ENCODE results near the gene POLDIP3.
A peak's percentile ranks its signal among the peaks of the same experiment; 100 is the strongest.

POLDIP3 gene

DNA sequence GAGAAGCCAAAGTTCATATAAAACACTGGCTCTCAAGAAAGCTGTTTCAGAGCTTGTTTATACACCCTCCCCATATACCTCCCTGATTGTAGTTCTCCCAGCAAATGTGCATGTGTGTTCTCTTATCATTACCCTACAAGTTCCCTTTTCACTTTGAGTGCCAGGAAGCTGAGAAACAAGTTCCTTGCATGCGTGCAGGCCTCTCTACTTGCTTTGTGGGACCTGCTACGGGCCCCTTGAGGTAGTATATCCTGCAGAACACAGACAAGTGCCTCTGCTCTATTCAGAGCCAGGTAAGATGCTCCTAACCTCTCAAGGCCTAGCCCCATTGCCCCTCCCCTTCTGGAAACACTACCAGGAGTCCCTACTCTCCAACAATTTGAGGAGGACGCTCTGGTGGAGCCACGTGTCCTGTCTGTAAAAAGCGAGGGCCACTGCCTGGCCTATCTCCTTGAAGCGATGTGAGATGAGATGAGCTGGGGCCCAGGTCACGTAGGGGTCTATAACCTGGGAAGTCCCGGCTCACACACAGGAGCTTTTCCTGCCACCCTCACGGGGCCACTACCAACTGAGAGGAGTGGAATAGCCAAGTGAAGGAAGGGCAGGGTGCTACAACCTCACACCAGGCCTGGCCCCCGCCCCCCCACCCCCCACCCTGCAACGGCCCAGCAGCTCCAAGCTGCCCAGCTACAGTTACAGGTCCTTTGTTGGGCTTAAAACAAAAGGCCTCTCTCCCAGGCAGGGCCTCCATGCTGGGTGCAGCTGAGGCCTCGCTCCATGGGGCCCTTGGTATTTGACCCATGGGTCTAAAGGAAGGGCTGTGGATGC is 28.3 kb upstream of the POLDIP3 start:
- no peak for DNase-seq

DNA sequence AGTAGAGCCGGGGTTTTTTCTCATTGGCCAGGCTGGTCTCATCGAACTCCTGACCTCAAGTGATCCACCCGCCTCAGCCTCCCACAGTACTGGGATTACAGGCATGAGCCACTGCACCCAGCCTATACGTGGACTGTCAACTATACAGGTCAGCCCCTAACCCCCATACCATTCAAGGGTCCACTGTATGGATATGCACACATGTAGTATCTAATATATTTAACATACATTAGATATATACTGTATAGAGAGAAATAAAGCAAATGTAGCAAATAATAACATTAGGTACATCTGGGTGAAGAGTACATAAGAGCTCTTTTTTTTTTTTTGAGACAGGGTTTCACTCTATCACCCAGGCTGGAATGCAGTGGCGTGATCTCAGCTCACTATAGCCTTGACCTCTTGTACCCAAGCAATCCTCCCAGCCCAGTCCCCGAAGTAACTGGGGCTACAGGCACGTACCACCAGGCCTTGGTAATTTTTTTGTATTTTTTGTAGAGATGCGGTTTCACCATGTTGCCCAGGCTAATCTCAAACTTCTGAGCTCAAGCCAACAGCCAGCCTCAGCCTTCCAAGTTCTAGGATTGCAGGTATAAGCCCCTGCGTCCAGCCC is 27.2 kb upstream of the POLDIP3 start:
- no peak for DNase-seq

DNA sequence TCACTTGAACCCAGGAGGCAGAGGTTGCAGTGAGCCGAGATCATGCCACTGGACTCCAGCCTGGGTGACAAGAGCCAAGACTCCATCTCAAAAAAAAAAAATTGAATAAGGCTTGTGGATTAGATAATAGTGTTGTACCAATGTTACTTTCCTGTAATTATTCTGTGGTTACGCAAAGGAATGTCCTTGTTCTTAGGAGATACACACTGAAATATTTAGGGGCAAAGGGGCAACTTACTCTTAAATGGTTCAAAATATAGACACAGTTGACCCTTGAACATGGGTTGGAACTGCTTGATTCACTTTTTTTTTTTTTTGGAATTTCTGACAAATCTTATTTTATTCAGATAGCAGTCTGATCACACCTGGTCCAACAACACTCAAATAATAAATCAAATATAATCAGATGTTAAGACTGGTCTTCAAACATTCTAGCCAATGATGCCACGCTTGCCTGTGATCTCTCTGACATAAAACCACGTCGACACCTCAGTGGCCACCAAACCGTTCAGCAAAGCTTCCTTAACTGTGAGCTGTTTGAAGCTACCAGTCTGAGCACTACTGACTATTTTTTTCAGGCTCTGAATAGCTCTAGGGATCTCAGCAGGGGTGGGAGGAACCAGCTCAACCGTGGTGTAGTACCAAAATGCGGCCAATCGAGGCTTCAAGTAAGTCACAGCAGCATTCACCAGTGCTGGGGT is 25.0 kb upstream of the POLDIP3 start:
- no peak for DNase-seq

DNA sequence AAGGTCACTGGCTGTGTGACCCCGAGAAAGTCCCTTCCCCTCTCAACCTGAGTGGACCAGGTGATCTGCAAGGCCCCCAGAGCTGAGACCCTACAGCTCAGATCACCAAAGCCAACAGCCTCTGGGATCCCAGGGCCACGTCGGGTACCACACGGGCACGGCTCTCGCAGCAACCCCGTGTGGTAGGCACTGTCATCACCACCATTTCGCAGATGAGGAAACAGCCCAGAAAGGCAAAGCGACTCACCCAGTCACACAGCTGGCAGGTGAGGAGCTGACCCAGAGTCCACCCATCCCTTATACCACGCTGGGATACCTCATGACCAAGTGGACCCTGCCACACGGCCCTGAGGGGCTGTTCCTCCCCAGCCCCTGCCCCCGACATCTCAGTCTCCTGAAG is 22.9 kb upstream of the POLDIP3 start:
- no peak for DNase-seq

DNA sequence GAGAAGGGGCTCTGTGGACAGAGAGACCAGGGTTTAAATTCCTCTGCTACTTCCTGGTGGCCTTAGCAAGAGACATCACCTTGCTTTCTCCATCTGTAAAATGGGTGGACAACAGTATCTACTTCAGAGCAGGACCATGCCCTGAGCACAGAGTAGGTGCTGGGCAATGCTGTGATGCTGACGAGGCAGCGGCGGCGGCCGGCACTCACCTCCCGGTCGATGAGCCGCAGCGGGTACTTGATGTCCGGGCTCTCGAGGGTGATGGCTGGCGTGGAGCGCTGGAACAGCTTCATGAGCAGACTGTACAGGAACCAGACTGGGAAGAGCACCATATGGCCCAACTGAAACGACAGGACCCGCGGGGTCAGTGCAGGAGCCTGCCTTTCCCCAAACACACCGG is 21.8 kb upstream of the POLDIP3 start:
- no peak for DNase-seq

DNA sequence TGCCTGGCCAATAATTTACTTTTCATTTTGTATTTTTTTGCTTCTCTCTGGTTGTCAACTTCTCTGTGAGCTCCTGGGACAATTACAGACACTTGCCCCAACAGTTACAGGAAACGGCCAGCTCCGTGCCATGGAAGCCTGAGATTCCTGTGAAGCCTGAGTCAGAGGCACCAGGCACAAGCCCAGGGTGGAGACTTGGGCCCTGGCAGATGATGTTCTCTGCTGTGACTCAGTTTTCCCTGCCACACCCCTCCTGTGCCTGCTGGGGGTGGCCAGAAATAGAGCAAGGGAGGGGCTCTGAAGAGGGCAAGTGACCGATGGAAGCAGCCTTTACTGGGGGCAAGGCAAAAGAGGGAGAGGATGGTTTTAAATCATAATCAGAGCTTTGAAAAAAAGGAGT is 20.8 kb upstream of the POLDIP3 start:
- DNase-seq = no peak

DNA sequence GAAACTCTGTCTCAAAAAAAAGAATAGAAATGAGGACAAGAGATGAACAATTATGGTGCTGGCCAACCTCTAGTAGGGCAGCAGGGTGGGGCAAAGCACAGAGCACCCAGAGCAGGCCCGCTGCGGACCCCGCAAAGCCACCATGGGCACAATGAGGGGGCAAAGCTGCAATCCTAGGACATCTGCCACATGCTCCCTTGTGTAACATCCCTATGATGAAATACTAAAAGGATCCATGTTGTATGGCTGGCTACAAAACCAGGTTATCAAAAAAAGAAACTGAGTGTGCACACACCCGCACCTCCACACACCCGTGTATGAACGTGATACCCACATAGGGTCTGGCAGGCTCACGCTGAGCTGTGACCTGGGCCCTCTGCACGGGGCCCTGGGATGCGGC is 18.3 kb upstream of the POLDIP3 start:
- no peak for DNase-seq

DNA sequence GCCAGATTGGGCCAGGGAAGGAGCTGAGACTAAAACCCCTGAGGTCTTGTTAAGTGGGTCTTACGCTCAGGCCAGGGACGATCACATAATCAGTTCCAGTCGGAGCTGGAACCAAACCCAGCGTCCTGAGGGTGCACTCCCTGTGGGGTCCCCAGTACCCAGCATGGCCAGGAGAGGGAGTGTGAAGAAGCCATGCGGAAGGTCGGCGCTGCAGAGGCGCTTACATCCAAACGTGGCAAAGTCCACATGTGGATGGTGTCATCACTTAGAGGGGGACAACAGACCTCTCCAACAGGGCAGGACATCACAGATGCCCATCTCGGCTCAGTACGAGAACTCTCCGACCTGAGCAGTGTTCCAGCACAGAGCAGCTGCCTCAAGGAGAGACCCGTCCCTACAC is 17.4 kb upstream of the POLDIP3 start:
- no peak for DNase-seq

DNA sequence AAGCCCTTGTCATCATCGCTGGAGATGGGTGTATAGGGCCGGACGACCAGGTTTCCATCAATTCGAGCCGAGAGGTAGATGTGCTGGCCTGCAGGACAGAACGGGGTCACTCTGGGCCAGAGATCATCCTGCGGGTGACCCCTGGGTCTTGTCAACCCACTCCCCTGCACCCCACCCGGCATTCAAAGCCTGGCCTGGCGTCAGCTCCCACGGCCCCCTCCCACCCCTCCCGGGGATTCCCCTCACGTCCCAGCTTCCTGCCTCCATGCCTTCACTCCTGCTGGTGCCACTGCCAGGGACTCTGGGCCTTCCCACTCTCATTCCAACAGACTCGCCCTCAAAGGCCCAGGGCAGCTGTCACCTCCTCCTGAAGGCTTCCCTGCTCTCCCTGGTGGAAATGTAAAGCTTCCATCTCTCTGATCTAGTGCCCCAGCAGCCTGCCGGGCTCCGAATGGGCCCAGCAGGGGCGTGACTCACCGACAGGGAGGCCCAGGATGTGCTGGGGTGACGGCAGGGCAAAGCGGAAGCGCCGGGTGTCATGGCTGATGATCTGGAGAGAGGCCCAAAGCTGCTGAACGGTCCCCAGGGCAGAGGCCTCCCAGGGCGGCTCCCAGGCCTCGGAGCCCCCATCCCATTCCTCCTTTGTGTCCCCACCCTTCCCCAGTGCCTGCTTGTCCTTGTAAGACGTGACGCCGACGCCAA is 16.4 kb upstream of the POLDIP3 start:
- DNase-seq = no peak

DNA sequence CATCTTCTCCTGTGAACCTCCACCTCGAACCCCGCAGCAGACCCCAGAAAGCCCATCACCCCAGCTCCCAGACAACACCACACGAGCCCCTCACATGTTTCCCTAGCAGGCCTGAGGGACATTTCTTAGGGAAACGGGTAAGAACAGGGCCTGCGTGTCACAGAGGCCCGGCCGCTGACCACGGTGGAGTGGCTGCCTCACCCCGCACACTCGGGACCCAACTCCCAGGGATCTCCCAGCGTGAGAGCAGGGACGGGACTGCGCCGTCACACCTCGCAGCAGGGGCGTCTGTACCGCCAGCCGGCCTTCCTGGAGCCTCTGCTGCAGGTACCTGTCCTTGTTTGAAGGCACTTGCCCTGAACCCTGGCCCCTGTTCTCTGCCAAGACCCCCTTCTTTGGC is 15.5 kb upstream of the POLDIP3 start:
- DNase-seq = no peak

DNA sequence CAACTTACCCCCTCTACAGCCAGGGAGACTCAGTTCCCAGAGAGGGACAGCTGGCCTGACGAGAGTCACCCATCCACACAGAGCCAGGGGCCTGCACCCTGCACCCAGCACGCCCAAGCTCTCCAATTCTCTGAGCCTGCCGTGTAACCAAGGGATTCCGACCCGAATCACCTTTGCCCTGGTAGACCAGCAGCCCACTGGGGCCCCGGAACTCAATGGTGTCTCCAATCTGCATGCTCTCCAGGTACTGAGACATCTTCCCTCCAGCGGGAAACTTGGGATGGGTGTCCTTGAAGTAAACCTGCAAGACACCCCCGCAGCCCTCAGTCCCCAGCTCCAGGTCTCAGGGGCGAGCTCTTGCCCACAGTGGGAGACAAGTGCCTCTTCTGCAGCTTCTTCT is 13.3 kb upstream of the POLDIP3 start:
- DNase-seq = no peak

DNA sequence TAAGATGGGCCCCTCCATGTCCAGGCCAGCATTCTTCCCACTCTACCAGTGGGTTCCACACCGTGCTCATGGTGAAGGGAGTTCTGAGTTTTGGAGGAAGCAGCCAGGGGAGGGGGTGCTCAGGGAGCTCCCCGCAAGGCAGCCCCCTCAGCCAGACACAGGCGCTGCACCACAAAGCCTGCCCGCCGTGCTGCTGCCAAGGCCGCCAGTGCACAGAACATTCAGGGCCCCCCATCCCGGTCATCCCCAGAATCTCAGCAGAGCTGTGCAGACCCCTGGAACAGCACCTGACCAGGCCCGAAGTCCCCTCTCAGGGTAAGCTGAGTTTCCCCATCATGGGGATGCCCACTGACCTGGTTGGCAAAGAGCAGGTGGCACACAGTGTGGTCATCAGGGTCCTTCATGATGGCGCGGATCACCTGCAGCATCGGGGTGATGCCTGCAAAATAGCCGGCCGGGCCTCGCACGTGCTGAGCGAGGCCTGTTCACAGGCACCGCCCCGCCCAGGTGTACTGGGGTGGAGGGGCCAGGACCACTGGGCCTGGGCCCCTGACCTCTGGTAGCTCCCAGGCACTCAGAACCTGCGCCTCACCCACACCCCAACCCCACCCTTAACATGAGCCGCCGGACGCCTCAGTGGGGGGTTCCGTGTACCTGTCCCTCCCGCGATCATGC is 12.4 kb upstream of the POLDIP3 start:
- DNase-seq = no peak

DNA sequence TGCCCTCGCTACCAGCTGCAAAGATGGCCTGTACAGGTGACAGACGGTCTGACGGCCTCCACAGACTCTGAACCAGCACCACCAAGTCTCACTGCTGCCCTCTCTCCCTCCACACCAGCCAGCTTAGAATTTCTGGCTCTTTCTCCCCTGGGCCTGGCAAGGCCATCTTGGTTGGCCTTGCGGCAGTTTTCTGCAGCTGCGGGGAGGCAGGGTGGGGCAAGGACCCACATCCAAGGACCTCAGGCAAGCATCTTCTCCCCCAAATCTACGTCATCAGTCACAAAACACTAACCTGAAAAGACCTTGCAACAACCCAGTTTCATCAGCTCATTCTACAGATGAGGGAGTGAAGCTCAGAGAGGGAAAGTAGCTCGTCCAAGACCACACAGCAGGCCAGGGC is 11.7 kb upstream of the POLDIP3 start:
- no peak for DNase-seq

DNA sequence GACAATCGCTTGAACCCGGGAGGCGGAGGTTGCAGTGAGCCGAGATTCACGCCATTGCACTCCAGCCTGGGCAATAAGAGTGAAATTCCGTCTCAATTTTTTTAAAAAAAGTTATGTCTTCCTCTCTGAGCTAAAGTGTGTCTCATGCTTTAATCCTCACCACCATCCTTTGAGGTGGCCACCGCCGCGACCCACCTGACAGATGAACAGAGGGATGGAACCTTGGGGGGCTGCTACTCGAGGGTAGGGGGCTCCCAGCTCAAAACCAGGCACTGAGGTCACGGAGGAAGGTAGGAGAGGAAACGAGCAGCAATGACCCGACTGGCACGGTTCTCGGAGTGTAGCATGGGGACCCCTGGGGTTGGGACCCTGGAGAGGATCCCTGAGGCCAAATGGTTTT is 10.7 kb upstream of the POLDIP3 start:
- DNase-seq = no peak

DNA sequence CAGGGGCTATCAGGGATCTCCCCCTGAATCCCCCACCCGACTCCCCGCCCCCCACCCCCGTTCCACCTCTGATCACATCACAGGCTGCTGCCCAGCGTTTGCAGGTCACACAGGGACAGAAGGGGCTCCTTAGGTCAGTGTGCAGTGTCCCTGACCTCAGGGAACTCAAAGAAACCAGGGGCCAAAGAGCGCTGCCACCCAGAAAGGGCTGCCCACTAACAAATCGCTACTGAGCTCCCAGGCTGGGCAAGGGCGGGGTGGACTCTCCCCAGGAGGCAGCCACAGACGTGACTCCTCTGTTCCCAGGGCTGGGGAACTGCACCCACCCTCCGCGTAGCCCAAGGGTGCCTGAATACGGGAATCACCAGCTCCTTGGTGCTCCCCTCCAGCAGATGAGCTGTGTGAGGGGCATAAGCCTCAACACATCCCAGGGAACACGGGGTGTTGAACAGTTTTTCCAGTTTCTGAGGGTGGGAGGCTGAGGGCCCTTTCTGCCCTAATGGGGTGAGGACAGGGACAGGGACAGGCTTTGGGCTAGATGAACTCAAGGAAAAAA is 9.9 kb upstream of the POLDIP3 start:
- no peak for DNase-seq

DNA sequence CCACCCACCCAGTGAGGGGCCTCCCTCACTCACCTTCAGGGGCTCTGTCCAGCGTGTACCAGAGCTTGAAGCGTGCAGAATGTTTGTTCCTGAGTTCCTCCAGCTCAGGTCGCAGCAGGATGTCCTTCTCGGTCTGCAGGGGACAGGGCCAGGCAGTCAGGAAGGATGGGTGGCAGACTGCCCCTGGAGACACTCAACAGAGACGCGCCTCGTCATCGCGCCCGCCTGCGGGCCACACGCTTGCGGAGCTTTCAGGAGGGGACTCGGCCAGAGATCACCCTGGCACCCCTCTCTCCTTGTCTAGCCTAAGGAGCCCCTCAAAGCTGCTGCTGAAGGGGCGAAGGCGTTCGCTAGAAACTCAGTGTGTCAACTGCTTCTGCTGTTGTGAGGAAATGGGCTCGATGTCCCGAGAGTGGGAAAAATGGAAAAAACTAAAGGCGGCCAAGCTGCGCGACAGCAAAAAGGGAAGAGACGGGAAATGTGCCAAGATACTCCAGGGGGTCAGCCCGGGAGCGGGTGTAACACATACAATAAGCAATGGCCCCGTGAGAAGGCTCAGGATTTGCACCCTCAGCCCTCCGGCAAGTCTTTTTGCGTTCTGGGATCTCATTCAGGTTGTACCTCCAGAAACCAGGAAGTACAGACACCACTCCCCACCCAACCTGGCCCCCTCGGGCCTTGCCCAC is 9.2 kb upstream of the POLDIP3 start:
- no peak for DNase-seq

DNA sequence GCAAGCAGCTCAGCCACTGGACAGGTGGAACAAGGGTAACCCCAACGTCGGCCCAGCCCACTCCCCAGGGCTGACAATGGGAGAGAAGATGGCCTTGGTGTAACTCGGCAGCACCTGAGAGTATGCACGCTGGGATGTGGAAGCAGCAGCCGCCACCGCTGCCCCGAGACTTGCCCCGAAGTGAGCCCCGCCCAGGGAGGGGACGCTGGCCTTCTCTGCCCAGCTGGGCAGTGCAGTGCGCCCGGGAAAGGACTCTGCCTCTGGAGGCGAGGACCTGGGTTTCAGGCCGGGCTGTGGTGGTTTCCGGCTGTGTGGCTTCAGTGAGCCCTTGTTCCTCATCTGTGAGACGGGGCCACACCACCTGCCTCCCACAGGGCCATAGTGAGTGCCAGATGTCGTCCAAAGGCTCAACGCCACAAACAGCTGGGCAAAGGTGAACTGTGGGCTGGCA is 8.6 kb upstream of the POLDIP3 start:
- no peak for DNase-seq

DNA sequence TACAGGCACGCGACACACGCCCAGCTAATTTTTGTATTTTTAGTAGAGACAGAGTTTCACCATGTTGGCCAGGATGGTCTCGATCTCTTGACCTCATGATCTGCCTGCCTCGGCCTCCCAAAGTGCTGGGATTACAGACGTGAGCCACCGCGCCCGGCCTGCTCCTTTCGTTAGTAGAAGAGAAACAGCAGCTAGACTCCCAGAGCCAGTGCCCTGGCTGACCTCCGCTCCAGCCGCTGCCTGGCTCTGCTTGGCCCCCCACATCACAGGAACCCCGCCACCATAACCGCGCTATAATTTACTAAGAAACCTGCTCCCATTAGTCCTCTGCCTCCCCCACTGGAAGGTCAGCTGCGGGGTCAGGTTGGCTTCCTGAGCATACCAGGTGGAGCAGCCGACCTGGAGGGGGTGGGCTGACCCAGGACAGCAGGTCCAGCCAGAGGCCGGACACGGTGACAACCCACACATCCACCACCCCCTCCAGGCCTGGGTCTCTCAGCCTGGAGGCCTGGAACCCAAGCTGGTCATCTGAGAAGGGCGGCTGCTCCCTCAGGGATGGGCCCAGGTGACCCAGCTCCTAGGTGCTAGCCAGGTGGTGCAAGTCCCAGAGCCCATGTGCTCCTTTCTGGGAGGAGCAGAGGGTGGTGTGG is 7.5 kb upstream of the POLDIP3 start:
- no peak for DNase-seq

DNA sequence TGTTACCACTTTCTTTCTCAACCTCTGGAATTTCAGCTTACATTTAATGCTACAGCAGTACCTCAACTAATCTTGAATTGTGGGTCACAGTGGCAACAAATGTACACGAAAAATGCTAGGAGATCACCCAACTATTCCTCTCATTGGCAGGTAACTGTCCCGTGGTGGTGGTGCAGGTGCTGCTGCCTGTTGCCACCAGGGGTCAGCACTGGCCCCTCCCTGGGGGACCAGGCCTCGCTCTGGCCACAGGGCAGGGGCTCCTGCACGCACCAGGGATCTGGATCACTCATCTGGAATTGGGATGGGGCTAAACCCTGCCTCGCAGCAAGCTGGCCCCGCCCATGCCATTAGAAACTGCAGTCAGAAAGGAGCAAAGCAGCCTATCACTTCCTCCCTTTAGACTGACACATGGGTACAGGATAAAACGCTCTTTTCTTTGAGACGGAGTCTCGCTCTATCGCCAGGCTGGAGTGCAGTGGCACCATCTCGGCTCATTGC is 6.9 kb upstream of the POLDIP3 start:
- peak; percentile 60 for DNase-seq

DNA sequence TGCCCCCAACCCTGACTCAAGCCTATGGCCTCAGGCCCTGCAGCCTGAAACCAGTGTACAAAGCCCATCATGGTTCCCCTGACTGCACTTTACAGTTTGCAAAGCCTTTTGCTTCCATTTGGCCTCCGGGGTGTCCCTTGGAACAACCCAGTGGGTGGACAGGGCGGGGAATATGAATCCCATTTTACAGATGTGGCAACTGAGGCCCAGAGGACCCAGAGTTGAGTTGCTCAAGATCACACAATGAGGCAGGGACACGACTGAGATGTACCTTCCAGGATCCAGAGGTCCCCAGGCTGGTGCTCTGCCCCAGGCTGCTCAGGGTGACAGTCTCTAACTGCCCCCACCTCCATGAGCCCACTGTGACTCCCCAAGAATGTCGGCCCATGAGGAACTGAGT is 5.4 kb upstream of the POLDIP3 start:
- DNase-seq = no peak
